Erythroblast (primary cell): ENCODE measurements around the gene PRPF19.

Experiments
- GATA1 ChIP-seq: IDR thresholded peaks from 2 replicates; pipeline ENCODE4 v1.6.1; 2011; ENCODE audit warnings: low read depth, mild to moderate bottlenecking, control low read depth, low read length, moderate library complexity
- POLR2A ChIP-seq: IDR thresholded peaks from 2 replicates; pipeline ENCODE4 v1.6.1; 2011; ENCODE audit warnings: mild to moderate bottlenecking, low read length

DNA sequence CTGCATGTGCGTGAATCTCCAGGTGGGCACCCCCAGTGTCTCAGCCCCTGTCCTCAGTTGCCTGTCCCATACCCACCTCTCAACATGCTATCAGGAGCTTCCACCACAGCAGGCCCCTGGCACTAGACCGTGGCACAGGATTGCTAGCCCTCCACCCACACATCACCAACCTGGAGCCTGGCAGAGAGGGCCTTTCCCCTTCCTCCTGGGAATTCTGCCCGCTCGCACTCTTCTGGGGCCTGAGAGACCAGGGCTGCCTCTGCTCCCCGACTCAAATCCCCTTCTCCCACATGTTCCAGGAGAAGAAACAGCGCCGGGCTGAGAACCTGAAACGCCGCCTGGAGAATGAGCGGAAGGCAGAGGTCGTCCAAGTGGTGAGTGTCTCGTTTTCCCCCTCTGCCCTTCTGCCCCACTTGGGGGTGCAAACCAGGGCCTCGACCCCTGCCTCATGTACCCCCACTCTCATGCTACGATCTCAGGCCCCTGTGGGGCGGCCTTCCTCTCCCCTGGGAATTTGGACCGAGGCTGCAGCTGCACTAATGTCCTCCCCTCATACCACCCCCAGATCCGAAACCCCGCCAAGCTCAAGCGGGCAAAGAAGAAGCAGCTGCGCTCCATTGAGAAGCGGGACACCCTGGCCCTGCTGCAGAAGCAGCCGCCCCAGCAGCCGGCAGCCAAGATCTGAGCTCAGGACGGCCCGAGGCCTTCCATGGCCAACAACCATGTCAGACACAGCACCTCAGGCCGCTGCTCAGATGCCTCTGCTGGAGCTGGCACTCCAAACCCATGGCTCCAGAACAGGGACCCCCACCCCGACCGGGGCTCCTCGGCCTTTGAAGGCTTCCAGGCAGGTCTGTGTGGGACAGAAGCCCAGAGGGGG lies 56.5 kb downstream of the PRPF19 start:
- no peak for TF ChIP-seq POLR2A
- no peak for TF ChIP-seq GATA1
